Naive thymus-derived CD4-positive, alpha-beta T cell (primary cell): ENCODE data around the gene TRIM54. TPM values are rescaled to one million over a fixed set of nuclear protein-coding genes. Genes with fewer than 3 reads are reported as not detected.
A peak's percentile ranks its signal among the peaks of the same experiment; 100 is the strongest.

Experiments
- ATAC-seq: fragments of 150-1000 bp; cut with Tn5 transposase; 2 replicates; pipeline ENCODE4 v1.10.0; 2021; ENCODE audit warnings: mild to moderate bottlenecking, moderate library complexity
- CTCF ChIA-PET: fragments of 350-600 bp; sonication (Branson Sonifier 250); formaldehyde crosslinking; loops from one replicate; lab custom pipeline; 2021; ENCODE audit warnings: antibody characterized with exemption; lab: Charles Lee
- POLR2A ChIA-PET: fragments of 350-600 bp; sonication (Branson Sonifier 250); formaldehyde crosslinking; loops from one replicate; lab custom pipeline; 2021; ENCODE audit warnings: antibody characterized with exemption, inconsistent platforms; lab: Charles Lee
- DNase-seq, 9 donors: peaks; one replicate each; pipeline versions ENCODE4 v3.0.0 to v3.0.0-alpha.2; 2020 to 2022; ENCODE audit warnings: mixed read lengths in 1 of 9
- H3K27ac ChIP-seq: one replicate; pipeline ENCODE4 v1.7.0; 2013; ENCODE audit warnings: mild to moderate bottlenecking, low read depth, low read length, moderate library complexity
- H3K27me3 ChIP-seq, 2 donors: one replicate each; pipeline ENCODE4 v1.7.0; 2013; ENCODE audit warnings: low read length in 2 of 2, mild to moderate bottlenecking in 2 of 2, moderate library complexity in 2 of 2; ENCODE audit not compliant: control insufficient read depth in 2 of 2, insufficient read depth in 2 of 2
- H3K36me3 ChIP-seq, 3 experiments: 1 replicate in 2 of 3; 2 replicates in 1 of 3; pipeline ENCODE4 v1.7.0; 2013; ENCODE audit warnings: low read length in 3 of 3, mild to moderate bottlenecking in 3 of 3, moderate library complexity in 1 of 3; ENCODE audit not compliant: insufficient read depth in 3 of 3, control insufficient read depth in 2 of 3
- H3K4me1 ChIP-seq, 2 donors: one replicate each; pipeline ENCODE4 v1.7.0; 2013; ENCODE audit warnings: low read length in 2 of 2, mild to moderate bottlenecking in 2 of 2, moderate library complexity in 1 of 2; ENCODE audit not compliant: control insufficient read depth in 2 of 2, insufficient read depth in 2 of 2
- H3K4me3 ChIP-seq: 2 replicates; pipeline ENCODE4 v1.7.0; 2013; ENCODE audit warnings: mild to moderate bottlenecking, low read length
- H3K9me3 ChIP-seq, 3 experiments: 1 replicate in 2 of 3; 2 replicates in 1 of 3; pipeline ENCODE4 v1.7.0; 2013; ENCODE audit warnings: low read length in 3 of 3; ENCODE audit not compliant: control insufficient read depth in 2 of 3
- H3K27ac Mint-ChIP-seq, 9 donors: one replicate each; pipeline ENCODE4 v1.8.0; 2020 to 2022; ENCODE audit warnings: mixed read lengths in 9 of 9, mild to moderate bottlenecking in 8 of 9, moderate library complexity in 5 of 9, inconsistent platforms in 2 of 9
- H3K27me3 Mint-ChIP-seq, 5 donors: one replicate each; pipeline ENCODE4 v1.8.0; 2021 to 2022; ENCODE audit warnings: mixed read lengths in 5 of 5, mild to moderate bottlenecking in 1 of 5
- H3K36me3 Mint-ChIP-seq, 5 donors: one replicate each; pipeline ENCODE4 v1.8.0; 2020 to 2022; ENCODE audit warnings: mixed read lengths in 5 of 5, mild to moderate bottlenecking in 3 of 5, inconsistent platforms in 1 of 5
- H3K4me1 Mint-ChIP-seq, 7 donors: one replicate each; pipeline ENCODE4 v1.8.0; 2020 to 2022; ENCODE audit warnings: mixed read lengths in 7 of 7, mild to moderate bottlenecking in 3 of 7, inconsistent platforms in 1 of 7
- H3K4me3 Mint-ChIP-seq, 10 donors: one replicate each; pipeline ENCODE4 v1.8.0; 2020 to 2022; ENCODE audit warnings: mild to moderate bottlenecking in 10 of 10, mixed read lengths in 10 of 10, moderate library complexity in 6 of 10, inconsistent platforms in 2 of 10
- H3K9me3 Mint-ChIP-seq, 11 donors: one replicate each; pipeline ENCODE4 v1.8.0; 2020 to 2022; ENCODE audit warnings: mixed read lengths in 11 of 11, mild to moderate bottlenecking in 4 of 11, inconsistent platforms in 1 of 11, moderate library complexity in 1 of 11
- intact Hi-C, 2 donors: fragments of 100-400 bp; cut with micrococcal nuclease; formaldehyde crosslinking; loops; one replicate each; pipeline ENCODE4 v1.15.1; 2023
- polyA plus RNA-seq, 2 donors: library from polyadenylated mRNA; unstranded; fragments of 300-500 nt; fragmentation: Illumina TruSeq; gene quantifications; one replicate each; pipeline ENCODE4 v1.2.3, GENCODE V29; 2021
- total RNA-seq, 6 experiments: library from RNA in 5 of 6; stranded (reverse) in 5 of 6; gene quantifications; 1 replicate in 5 of 6; 2 replicates in 1 of 6; pipeline ENCODE4 v1.2.3 and lab custom pipeline; 2021 to 2026

The TRIM54 gene
- total and polyA plus RNA-seq, 7 experiments from 2014 or later = not detected

DNA sequence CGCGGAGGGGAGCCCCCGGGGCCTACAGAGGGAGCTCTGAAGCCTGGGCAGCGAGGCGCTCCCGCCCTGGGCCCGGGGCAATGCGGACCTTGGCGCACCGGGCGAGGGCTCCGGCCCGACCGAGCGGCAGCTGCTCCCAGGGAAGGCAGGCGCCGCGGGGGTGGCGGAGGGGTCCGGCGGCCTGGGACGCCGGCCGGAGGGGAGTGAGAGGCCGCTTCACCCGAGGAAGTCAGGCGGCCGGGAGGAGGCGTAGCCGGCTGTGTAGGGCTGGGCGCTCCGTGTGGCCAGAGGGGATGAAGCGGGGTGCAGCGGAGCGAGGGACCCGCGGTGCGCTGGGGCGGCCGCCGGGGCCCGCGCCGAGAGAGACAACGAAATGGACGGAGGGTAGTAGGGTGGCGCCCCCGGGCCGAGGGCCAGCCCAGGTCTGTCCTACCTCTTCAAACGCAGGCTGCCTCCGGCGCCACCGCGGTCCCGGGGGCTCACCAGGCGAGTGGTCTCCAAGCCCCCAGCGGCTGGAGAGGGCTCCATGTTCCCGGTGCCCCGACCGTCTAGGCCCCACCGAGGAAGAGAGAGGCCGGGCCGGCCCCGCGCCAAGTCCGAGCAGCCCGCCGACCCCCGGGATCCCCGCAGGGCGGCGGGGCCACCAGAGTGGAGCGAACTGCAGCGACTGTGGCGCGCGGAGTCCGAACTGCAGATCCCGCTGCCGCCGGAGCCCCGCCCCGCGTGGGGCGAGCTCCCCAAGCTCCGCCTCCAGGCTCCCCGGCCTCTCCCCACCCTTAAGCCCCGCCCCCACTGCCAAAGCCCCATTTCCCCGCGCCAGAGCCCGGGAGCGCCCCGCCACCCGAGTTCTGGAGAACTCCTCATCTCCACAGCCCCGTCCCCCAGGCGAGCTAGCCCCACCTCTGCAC is 19.6 kb upstream of the TRIM54 start, which contains the start of gene SLC30A3:
TSS of gene SLC30A3 (minus strand) at position 669 of the 908 bp plus-strand sequence. CDS start at position 528, 141 bp downstream.
- peaks cover 48 to 55% (median 51%) of the 10 kb centered on the region in 5 donors for H3K27me3 Mint-ChIP-seq
- peak; percentile 69 for ATAC-seq
- no peaks in the 10 kb centered on the region for H3K9me3 Mint-ChIP-seq
- peak in 8 of 9 donors; percentile 39 to 79 (median 51) for DNase-seq
- H3K27ac ChIP-seq = no peak within 1 kb of the TSS
- ChIA-PET CTCF (interaction anchor here (0.6 to 1.5 kb wide), 2 partner anchors 17 to 71 kb away, joined by 3 to 6 read pairs; no protein-coding TSS in a partner anchor), POLR2A (interaction anchor here (0.5 to 0.8 kb wide), 2 partner anchors 182 to 1591 kb away, joined by 3 read pairs; no protein-coding TSS in a partner anchor)
- no peaks in the 10 kb centered on the region for H3K9me3 ChIP-seq
- intact Hi-C loops = loop anchor here (1.0 to 5.0 kb wide), 5 partner anchors 40 to 225 kb away; partner anchors contain the start of genes CAD (in 1 of the 2), IFT172 (in 1 of the 2), KHK (in 1 of the 2) and PREB (in 1 of the 2)
- H3K36me3 ChIP-seq = no peaks in the 10 kb centered on the region
- peak within 1 kb of the TSS in 6 of 9 donors; percentile 11 to 78 (median 48) for H3K27ac Mint-ChIP-seq
- peak within 1 kb of the TSS; percentile 79 to 97 (median 90) for H3K4me3 Mint-ChIP-seq
- peaks cover 0 to 4% (median 0%) of the 10 kb centered on the region in 5 donors for H3K36me3 Mint-ChIP-seq
- H3K4me1 Mint-ChIP-seq = peaks cover 23 to 33% (median 29%) of the 10 kb centered on the region in 7 donors
- peaks cover 6 to 23% of the 10 kb centered on the region in 2 donors for H3K27me3 ChIP-seq
- H3K4me3 ChIP-seq = peak within 1 kb of the TSS; percentile 59
- H3K4me1 ChIP-seq = peaks cover 8 to 23% of the 10 kb centered on the region in 2 donors

GRCh38 chr2:27263287-27264252 is 18.7 kb upstream of the TRIM54 start:
- ATAC-seq (no peak), DNase-seq (peak in 5 of 9 donors; percentile 16 to 27 (median 19))
- H3K27ac ChIP-seq = no peak overlapping the region
- H3K4me3 Mint-ChIP-seq = peak overlapping the region in 9 of 10 donors; percentile 84 to 97 (median 91)
- no peaks in the 10 kb centered on the region for H3K9me3 ChIP-seq
- peaks cover 0 to 4% (median 0%) of the 10 kb centered on the region in 5 donors for H3K36me3 Mint-ChIP-seq
- H3K27ac Mint-ChIP-seq = peak overlapping the region in 5 of 9 donors; percentile 11 to 66 (median 45)
- intact Hi-C loops = loop anchor here (1.0 to 5.0 kb wide), 8 partner anchors 17 to 224 kb away; partner anchors contain the start of genes CAD (in 2 of the 2), EIF2B4 (in 1 of the 2), IFT172 (in 1 of the 2) and KHK (in 1 of the 2)
- H3K27me3 ChIP-seq = peaks cover 6 to 21% of the 10 kb centered on the region in 2 donors
- H3K4me1 ChIP-seq = peaks cover 8 to 23% of the 10 kb centered on the region in 2 donors
- H3K9me3 Mint-ChIP-seq = no peaks in the 10 kb centered on the region
- H3K4me3 ChIP-seq = peak overlapping the region; percentile 59
- H3K27me3 Mint-ChIP-seq = peaks cover 42 to 47% (median 45%) of the 10 kb centered on the region in 5 donors
- CTCF ChIA-PET = interaction anchor here (0.6 to 1.5 kb wide), 4 partner anchors 16 to 72 kb away, joined by 3 to 6 read pairs (median 4); partner anchors contain the start of gene TRIM54
- peaks cover 23 to 33% (median 29%) of the 10 kb centered on the region in 7 donors for H3K4me1 Mint-ChIP-seq
- POLR2A ChIA-PET = interaction anchor here (0.6 to 1.1 kb wide), 3 partner anchors 19 to 183 kb away, joined by 3 read pairs; partner anchors contain the start of gene TRIM54
- H3K36me3 ChIP-seq = no peaks in the 10 kb centered on the region

DNA sequence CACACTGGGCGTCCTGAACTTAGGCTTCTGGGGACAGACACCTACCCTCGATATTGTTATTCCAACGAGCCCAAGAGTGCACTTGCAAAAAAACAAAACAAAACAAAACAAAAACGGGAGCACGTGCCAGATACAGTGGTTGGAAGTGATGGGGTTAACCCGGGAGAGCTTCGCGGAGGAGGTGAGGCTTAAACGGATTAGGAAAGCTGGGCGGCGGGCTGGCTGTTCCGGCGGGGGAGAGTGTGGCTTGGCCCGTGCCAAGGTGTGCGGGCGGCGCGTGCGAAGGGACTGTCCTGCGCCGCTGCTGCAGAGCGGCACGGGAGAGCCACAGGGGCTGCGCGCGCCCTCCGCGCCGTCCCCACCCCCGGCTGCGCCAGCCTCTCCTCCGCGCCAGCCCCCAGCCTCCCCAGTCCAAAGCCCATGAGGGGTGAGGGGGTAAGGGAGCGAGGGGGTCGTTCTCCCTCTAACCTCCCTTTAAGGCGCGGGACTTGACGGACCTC is 17.9 kb upstream of the TRIM54 start:
- intact Hi-C loops = loop anchor here (1.0 to 5.0 kb wide), 7 partner anchors 16 to 223 kb away; partner anchors contain the start of genes CAD (in 1 of the 2), EIF2B4 (in 1 of the 2), IFT172 (in 1 of the 2) and KHK (in 1 of the 2)
- ATAC-seq = peak; percentile 55

GRCh38 chr2:27264753-27265535 is 17.3 kb upstream of the TRIM54 start:
- Histone ChIP-seq H3K36me3 (no peaks in the 10 kb centered on the region), H3K27me3 (peaks cover 6 to 18% of the 10 kb centered on the region in 2 donors), H3K9me3 (no peaks in the 10 kb centered on the region), H3K4me1 (peaks cover 8 to 23% of the 10 kb centered on the region in 2 donors), H3K27ac (no peak overlapping the region), H3K4me3 (peak overlapping the region; percentile 59)
- peaks cover 0 to 4% (median 0%) of the 10 kb centered on the region in 5 donors for H3K36me3 Mint-ChIP-seq
- CTCF ChIA-PET = interaction anchor here (0.6 to 1.3 kb wide), 8 partner anchors 11 to 1138 kb away, joined by 3 to 6 read pairs (median 3); partner anchors contain the start of genes DNAJC5G and TRIM54
- ATAC-seq = peak; percentile 85
- intact Hi-C loops = loop anchor here (1.0 to 5.0 kb wide), 8 partner anchors 15 to 222 kb away; partner anchors contain the start of genes CAD (in 1 of the 2), EIF2B4 (in 1 of the 2), IFT172 (in 1 of the 2) and KHK (in 1 of the 2)
- peaks cover 34 to 47% (median 40%) of the 10 kb centered on the region in 5 donors for H3K27me3 Mint-ChIP-seq
- peak overlapping the region in 2 of 9 donors; percentile 2 to 38 for H3K27ac Mint-ChIP-seq
- peaks cover 23 to 33% (median 29%) of the 10 kb centered on the region in 7 donors for H3K4me1 Mint-ChIP-seq
- POLR2A ChIA-PET = interaction anchor here (1.2 to 1.3 kb wide), 2 partner anchors 15 to 194 kb away, joined by 3 to 4 read pairs; partner anchors contain the start of gene OST4
- DNase-seq = peak in 8 of 9 donors; percentile 39 to 63 (median 46)
- H3K9me3 Mint-ChIP-seq = no peaks in the 10 kb centered on the region
- H3K4me3 Mint-ChIP-seq = peak overlapping the region in 9 of 10 donors; percentile 59 to 97 (median 85)

More for the DNA sequence above, 17.9 kb upstream of the TRIM54 start:
- no peak overlapping the region for H3K27ac ChIP-seq
- DNase-seq = peak in 3 of 9 donors; percentile 15 to 30 (median 16)
- CTCF ChIA-PET = interaction anchor here (0.6 to 1.5 kb wide), 6 partner anchors 15 to 1138 kb away, joined by 3 to 6 read pairs (median 4); partner anchors contain the start of gene TRIM54
- no peaks in the 10 kb centered on the region for H3K9me3 ChIP-seq
- Mint-ChIP-seq H3K9me3 (no peaks in the 10 kb centered on the region), H3K4me3 (peak overlapping the region in 9 of 10 donors; percentile 84 to 97 (median 91)), H3K27ac (peak overlapping the region in 1 of 9 donors; percentile 66), H3K27me3 (peaks cover 35 to 47% (median 39%) of the 10 kb centered on the region in 5 donors), H3K36me3 (peaks cover 0 to 4% (median 0%) of the 10 kb centered on the region in 5 donors), H3K4me1 (peaks cover 23 to 33% (median 29%) of the 10 kb centered on the region in 7 donors)
- peaks cover 6 to 18% of the 10 kb centered on the region in 2 donors for H3K27me3 ChIP-seq
- H3K36me3 ChIP-seq = no peaks in the 10 kb centered on the region
- H3K4me3 ChIP-seq = peak overlapping the region; percentile 59
- H3K4me1 ChIP-seq = peaks cover 8 to 23% of the 10 kb centered on the region in 2 donors
- POLR2A ChIA-PET = interaction anchor here (1.1 to 1.2 kb wide), 2 partner anchors 15 to 51 kb away, joined by 3 to 4 read pairs; no protein-coding TSS in a partner anchor
